ENCODE data around the gene YY1.

DNA sequence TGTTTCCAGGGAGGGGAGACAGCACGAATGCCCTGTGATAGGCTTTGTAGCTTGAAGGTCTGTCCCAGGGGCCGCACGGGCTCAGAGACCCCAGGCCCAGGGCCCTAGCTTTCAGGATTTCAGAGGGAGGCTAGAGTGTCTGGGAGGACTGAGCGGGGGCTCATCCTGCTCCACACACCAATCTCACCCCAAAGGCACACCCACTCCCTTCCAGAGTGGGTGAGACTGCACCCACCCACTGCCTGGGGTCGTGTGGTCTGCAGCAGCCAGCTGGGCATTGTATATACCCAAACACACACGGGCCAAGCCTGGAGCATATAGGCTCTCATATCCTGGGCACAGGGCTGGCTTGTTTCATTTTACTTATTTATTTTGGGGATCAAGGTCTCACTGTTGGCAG, 78.4 kb downstream of the YY1 start:
- no peak for TF ChIP-seq ZNF114 (CRISPR knock-in tag; IDR thresholded peaks at IDR 0.05)
- no peak for TF ChIP-seq EZH2phosphoT487 (IDR thresholded peaks at IDR 0.05; ENCODE audit: unreplicated experiment)
- TF ChIP-seq, protein P1, sequence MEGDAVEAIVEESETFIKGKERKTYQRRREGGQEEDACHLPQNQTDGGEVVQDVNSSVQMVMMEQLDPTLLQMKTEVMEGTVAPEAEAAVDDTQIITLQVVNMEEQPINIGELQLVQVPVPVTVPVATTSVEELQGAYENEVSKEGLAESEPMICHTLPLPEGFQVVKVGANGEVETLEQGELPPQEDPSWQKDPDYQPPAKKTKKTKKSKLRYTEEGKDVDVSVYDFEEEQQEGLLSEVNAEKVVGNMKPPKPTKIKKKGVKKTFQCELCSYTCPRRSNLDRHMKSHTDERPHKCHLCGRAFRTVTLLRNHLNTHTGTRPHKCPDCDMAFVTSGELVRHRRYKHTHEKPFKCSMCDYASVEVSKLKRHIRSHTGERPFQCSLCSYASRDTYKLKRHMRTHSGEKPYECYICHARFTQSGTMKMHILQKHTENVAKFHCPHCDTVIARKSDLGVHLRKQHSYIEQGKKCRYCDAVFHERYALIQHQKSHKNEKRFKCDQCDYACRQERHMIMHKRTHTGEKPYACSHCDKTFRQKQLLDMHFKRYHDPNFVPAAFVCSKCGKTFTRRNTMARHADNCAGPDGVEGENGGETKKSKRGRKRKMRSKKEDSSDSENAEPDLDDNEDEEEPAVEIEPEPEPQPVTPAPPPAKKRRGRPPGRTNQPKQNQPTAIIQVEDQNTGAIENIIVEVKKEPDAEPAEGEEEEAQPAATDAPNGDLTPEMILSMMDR (conservative IDR thresholded peaks at IDR 0.05; ENCODE audit: low read depth in 2 of 2): no peak
- no peak for TF ChIP-seq EZH2 (IDR thresholded peaks at IDR 0.05; ENCODE audit: low read depth, unreplicated experiment)
- TF ChIP-seq, protein P2, sequence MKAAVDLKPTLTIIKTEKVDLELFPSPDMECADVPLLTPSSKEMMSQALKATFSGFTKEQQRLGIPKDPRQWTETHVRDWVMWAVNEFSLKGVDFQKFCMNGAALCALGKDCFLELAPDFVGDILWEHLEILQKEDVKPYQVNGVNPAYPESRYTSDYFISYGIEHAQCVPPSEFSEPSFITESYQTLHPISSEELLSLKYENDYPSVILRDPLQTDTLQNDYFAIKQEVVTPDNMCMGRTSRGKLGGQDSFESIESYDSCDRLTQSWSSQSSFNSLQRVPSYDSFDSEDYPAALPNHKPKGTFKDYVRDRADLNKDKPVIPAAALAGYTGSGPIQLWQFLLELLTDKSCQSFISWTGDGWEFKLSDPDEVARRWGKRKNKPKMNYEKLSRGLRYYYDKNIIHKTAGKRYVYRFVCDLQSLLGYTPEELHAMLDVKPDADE (IDR thresholded peaks at IDR 0.05): no peak
- TF ChIP-seq CREB1 (CRISPR knock-in tag; IDR thresholded peaks at IDR 0.05; ENCODE audit: low read depth): no peak
- TF ChIP-seq POLR2AphosphoS5 (IDR thresholded peaks at IDR 0.05; ENCODE audit: low read depth): no peak
